ENCODE results near the gene TRNP1.

GRCh38 chr1:27006683-27007082 is 13.2 kb downstream of the TRNP1 start:
- TF ChIP-seq EZH2 (IDR thresholded peaks at IDR 0.05; ENCODE audit: insufficient read depth, low read length) (no peak), CTCF (IDR thresholded peaks at IDR 0.05; ENCODE audit: insufficient read depth, low read depth, low read length) (no peak)

All from astrocyte (in vitro differentiated cells and primary cell).